Stimulated activated CD8-positive, alpha-beta memory T cell treated with anti-CD3 and anti-CD28 coated beads, Interleukin-15, amount 100 ng/mL, for 4 hours (primary cell): Measurements from ENCODE around the gene PPIAL4G.
"Not testable (repeated sequence)": the region's sequence is repeated elsewhere in the genome, so short reads cannot be mapped to it uniquely, and the experiment has no call there.

Source experiments
- DNase-seq, 2 donors: peaks; one replicate each; pipeline ENCODE4 v3.0.0-alpha.2; 2020; ENCODE audit warnings: low read depth in 2 of 2

Gene PPIAL4G

GRCh38 chr1:148483029-148483428 is at the start of gene PPIAL4G:
Gene PPIAL4G (minus strand): TSS chr1:148483302. CDS start chr1:148483252, 50 bp downstream.
- DNase-seq: not testable (repeated sequence)

GRCh38 chr1:148532158-148532557 is 49.1 kb upstream of the PPIAL4G start:
- DNase-seq: not testable (repeated sequence)

- peak in 1 of 2 donors; percentile 30 for DNase-seq
These were observed 46.0 kb upstream of the PPIAL4G start for GRCh38 chr1:148529101-148529567.

- not testable (repeated sequence) for DNase-seq
These were observed 45.5 kb upstream of the PPIAL4G start for GRCh38 chr1:148528591-148528990.

DNA sequence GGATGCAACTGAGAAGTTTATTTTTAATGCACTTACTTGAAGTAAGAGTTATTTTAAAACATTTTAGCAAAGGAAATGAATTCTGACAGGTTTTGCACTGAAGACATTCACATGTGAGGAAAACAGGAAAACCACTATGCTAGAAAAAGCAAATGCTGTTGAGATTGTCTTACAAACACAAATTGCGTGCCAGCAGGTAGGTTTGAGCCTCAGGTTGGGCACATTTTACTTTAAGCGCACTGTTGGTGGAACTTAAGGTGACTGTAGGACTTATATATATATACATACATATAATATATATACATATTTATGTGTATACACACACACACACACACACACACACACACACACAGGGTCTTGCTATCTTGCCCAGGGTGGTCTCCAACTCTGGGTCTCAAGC is 43.5 kb upstream of the PPIAL4G start:
- DNase-seq: not testable (repeated sequence)

DNA sequence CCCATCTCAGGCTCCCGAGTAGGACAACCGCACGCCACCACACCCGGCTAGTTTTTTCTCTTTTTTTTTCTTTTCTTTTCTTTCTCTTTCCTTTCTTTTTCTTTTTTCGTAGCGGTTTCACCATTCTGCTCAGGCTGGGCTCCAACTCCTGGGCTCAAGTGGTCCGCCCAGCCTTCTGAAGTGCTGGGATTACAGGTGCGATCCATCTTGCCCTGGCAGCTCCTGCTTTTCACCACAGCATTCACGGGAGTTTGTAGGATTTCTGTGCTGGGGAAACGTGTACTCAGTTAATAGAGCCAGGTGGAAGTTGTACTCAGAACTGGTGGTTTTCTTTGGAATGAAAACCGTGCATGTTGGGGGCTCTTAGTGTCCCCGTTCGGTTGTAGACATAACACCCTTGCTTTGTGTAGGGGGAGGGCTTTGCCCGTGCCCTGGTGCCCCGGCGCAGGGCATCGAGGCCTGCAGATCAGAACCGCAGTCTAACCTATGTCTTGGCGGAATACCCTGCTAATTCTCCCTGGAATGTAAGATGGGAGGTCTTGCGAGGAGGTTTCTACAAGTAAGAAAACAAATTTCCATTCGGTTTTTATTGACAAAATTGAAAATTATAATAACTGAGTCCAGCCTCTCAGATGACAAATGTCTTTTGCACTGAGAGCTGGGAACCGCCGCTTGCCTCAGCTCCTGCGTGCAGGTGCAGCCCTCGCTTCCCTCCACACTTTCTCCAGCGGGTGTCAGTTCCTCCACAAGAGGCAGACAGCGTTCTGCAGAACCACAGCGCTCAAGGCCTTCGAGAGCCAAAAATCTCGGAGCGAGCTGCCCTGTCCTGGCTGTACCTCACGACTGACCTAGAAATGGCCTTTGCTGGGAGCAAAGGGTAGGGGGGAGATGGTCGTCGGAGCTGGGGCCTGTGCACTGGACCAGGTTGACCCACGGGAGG is 40.4 kb upstream of the PPIAL4G start:
- DNase-seq: not testable (repeated sequence)

DNA sequence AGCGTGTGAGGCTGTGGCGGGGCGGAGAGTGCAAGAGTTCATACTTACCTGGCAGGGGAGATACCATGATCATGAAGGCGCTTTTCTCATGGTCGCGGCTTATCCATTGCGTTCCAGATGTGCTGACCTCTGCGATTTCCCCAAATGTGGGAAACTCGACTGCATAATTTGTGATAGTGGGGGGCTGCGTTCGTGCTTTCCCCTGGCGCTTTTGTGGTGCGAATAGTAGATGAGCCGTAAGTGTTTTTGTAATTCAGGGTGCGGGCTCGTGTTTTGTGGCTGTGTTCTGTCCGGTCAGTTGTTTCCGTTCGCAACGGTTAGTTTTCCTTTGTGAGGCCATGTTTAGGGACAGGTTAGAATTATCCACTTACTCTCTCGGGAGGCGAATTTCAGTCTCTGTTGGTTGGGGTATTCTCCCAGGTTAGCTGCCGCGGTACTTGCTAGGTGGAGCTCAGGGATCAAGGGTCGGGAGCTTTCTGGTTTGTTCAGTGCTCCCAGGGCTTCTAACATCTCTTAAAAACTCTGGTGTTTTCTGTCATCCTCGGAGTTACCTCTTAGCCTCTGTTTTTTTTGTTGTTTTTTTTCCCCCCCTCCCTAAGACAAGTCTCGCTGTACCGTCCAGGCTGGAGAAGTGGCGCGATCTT is 39.6 kb upstream of the PPIAL4G start:
- DNase-seq: peak; percentile 72 to 82

- peak; percentile 68 to 72 for DNase-seq
These were observed 39.0 kb upstream of the PPIAL4G start for GRCh38 chr1:148522072-148522471.

GRCh38 chr1:148514310-148514709 is 31.2 kb upstream of the PPIAL4G start:
- not testable (repeated sequence) for DNase-seq

- not testable (repeated sequence) for DNase-seq
These were observed 29.6 kb upstream of the PPIAL4G start for GRCh38 chr1:148512571-148513184.

GRCh38 chr1:148493933-148494332 is 10.8 kb upstream of the PPIAL4G start:
- not testable (repeated sequence) for DNase-seq

GRCh38 chr1:148481134-148481533 is 2.0 kb downstream of the PPIAL4G start:
- peak; percentile 0 to 9 for DNase-seq

DNA sequence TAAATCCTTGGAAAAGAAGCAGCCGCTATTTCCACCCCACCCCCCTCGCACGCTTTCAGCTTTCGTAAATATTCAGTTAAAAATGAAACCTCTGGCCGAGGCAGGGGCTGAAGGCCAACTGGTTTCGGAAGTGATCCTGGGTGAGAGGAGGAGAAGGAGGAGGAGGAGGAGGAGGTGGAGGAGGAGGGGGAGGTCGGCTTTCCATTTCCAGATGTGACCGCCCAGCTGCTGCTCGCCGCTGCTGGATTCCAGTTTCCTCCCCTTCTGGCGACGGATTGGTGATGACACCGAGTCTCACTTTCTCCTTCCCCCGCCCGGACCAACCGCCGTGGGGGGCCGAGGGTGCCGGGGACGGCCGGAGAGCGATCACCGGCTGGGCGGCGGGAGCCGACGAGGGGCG is 23.4 kb downstream of the PPIAL4G start:
- not testable (repeated sequence) for DNase-seq

DNA sequence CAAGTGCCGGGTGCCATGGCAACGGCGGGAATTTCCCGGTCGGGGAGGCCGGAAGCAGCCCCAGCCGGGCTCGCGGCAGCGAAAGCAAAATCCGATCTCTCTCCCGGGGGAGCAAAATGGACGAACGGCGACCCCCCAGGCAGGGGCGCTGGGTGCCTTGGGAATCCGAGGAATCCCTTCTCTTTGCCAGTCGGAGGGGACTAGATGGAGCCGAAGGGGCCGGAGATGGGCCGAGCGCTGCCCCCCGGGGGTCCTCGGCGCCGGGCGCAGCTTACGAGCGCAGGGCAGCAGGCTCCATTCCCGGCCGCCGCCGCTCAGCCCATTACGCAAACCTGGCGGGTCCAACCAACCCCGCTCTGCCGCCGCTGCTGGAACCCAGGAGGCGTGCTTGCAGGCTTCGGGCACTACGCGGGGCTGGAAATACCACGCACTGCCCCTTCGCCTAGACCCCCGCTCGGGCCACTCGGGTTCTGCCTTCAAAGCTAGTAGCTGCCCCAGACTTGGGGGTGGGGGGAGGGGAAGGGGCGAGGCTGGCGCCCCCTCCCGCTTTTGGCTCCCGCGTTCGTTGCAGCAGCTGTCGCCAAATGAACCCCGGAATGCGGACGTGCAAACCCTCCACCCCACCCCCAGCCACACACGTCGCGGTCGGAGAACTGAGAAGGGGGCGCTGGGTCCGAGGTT is 24.1 kb downstream of the PPIAL4G start:
- DNase-seq: peak in 1 of 2 donors; percentile 19

DNA sequence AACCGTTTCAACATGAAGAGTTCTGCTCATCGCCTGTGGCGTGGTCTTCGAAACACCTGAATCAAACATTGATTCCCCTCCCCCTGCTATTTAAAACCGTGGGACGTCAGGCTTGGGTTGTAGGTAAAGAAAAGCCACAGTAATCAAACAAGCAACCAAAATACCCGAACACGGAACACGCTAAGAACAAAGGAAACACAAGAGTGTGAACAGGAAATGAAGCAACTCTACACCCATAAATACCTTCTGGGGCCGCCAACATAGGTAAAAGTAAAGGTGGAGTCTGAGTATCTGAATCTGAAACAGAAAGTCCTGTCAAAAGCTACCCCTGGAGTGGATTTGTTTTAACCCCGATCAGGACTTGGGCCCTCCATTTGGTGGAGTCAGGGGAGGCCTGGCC is 24.7 kb downstream of the PPIAL4G start:
- DNase-seq: peak in 1 of 2 donors; percentile 36

GRCh38 chr1:148452845-148453244 is 30.3 kb downstream of the PPIAL4G start:
- DNase-seq: not testable (repeated sequence)

DNA sequence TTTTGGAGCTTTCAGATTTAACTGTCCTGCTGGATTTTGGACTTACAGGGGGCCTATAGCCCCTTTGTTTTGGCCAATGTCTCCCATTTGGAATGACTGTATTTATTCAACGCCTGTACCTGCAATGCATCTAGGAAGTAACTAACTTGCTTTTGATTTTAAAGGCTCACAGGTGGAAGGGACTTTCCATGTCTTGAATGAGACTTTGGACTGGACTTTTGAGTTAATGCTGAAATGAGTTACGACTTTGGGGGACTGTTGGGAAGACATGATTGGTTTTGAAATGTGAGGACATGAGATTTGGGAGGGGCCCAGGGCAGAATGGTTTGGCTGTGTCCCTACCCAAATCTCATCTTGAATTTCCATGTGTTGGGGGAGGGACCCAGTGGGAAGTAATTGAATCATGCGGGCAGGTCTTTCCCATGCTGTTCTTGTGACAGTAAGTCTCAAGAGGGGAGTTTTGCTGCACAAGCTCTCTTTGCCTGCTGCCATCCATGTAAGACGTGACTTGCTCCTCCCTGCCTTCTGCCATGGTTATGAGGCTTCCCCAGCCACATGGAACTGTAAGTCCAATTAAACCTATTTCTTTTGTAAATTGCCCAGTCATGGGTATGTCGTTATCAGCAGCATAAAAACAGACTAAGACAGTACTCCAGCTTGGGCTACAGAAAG is 43.3 kb downstream of the PPIAL4G start:
- DNase-seq: not testable (repeated sequence)

GRCh38 chr1:148435406-148435805 is 47.7 kb downstream of the PPIAL4G start:
- no peak for DNase-seq

GRCh38 chr1:148434832-148435231 is 48.3 kb downstream of the PPIAL4G start:
- DNase-seq: no peak

- DNase-seq: not testable (repeated sequence)
These were observed 50.2 kb downstream of the PPIAL4G start for GRCh38 chr1:148432916-148433317.
